Breast epithelium (tissue), 4 donors: ENCODE measurements around the gene PHPT1. TPM values are rescaled to one million over a fixed set of nuclear protein-coding genes. Genes with fewer than 3 reads are reported as not detected.

Experiments
- DNase-seq, 2 donors: peaks; one replicate each; pipeline ENCODE4 v3.0.0-alpha.2; 2019; ENCODE audit warnings: low spot score in 2 of 2
- H3K27ac ChIP-seq, 2 donors: fragments of 200-600 bp; sonication (generic) in 1 of 2; one replicate each; pipeline ENCODE4 v1.5.1; 2016 to 2019; ENCODE audit warnings: mild to moderate bottlenecking in 1 of 2
- H3K27me3 ChIP-seq, 2 donors: fragments of 200-600 bp; sonication (generic) in 1 of 2; one replicate each; pipeline versions ENCODE4 v1.5.1 to v1.6.0; 2017 to 2019; ENCODE audit warnings: control low read depth in 1 of 2, mild to moderate bottlenecking in 1 of 2
- H3K36me3 ChIP-seq: fragments of 200-600 bp; one replicate; pipeline ENCODE4 v1.5.1; 2019
- H3K4me1 ChIP-seq, 2 donors: fragments of 200-600 bp; sonication (generic); one replicate each; pipeline ENCODE4 v1.5.1; 2016 to 2019; ENCODE audit warnings: control low read depth in 1 of 2
- H3K4me3 ChIP-seq, 3 donors: fragments of 200-600 bp; sonication (generic); 1 replicate in 2 of 3; 2 replicates in 1 of 3; pipeline ENCODE4 v1.5.1; 2016 to 2019; ENCODE audit warnings: mild to moderate bottlenecking in 3 of 3, moderate library complexity in 2 of 3
- H3K9me3 ChIP-seq, 2 donors: fragments of 200-600 bp; sonication (generic) in 1 of 2; one replicate each; pipeline ENCODE4 v1.5.1; 2016 to 2019; ENCODE audit warnings: control low read depth in 1 of 2
- CTCF ChIP-seq, 3 donors: fragments of 450-650 bp; IDR thresholded peaks; one replicate each; pipeline ENCODE4 v1.5.1; 2016 to 2017; ENCODE audit warnings: antibody characterized with exemption in 3 of 3, mild to moderate bottlenecking in 3 of 3, moderate library complexity in 3 of 3
- POLR2A ChIP-seq: fragments of 450-650 bp; IDR thresholded peaks from one replicate; pipeline ENCODE4 v1.6.1; 2016; ENCODE audit warnings: antibody characterized with exemption, mild to moderate bottlenecking, moderate library complexity
- POLR2AphosphoS5 ChIP-seq, 3 donors: sonication (generic); formaldehyde crosslinking; IDR thresholded peaks; one replicate each; pipeline ENCODE4 v1.6.1; 2017; ENCODE audit warnings: antibody characterized with exemption in 3 of 3
- intact Hi-C: fragments of 100-400 bp; cut with DNase I; formaldehyde crosslinking; loops from one replicate; pipeline ENCODE4 v1.15.1; 2023; ENCODE audit warnings: low total_unique reads
- total RNA-seq, 3 donors: library from RNA; depleted of rRNA; stranded (reverse); fragments of >200 nt; gene quantifications; one replicate each; pipeline ENCODE4 v1.1.0, GENCODE V29; 2016

Gene PHPT1
- total RNA-seq, 3 donors from 2014 or later = 43.2 to 70.8 (median 52.5) TPM

GRCh38 chr9:136858844-136859757 lies 9.9 kb downstream of the PHPT1 start:
- intact Hi-C loops = no loop called here
- Histone ChIP-seq H3K27me3 (no peaks in the 10 kb centered on the region), H3K36me3 (peaks cover 6% of the 10 kb centered on the region), H3K9me3 (no peaks in the 10 kb centered on the region), H3K27ac (peak overlapping the region; percentile 66 to 79), H3K4me1 (peaks cover 0 to 12% of the 10 kb centered on the region in 2 donors), H3K4me3 (peak overlapping the region in 1 of 3 donors; percentile 15)
- DNase-seq = peak; percentile 69 to 79
- TF ChIP-seq POLR2AphosphoS5 (IDR thresholded peaks at IDR 0.05) = no peak
- TF ChIP-seq POLR2A = no peak
- no peak for TF ChIP-seq CTCF (IDR thresholded peaks at IDR 0.05)

GRCh38 chr9:136860529-136860928 lies 11.3 kb downstream of the PHPT1 start:
- Histone ChIP-seq H3K9me3 (no peaks in the 10 kb centered on the region), H3K4me1 (peaks cover 5 to 18% of the 10 kb centered on the region in 2 donors), H3K27me3 (no peaks in the 10 kb centered on the region), H3K27ac (no peak overlapping the region), H3K36me3 (peaks cover 6% of the 10 kb centered on the region), H3K4me3 (no peak overlapping the region)
- no peak for DNase-seq
- TF ChIP-seq CTCF (IDR thresholded peaks at IDR 0.05) = no peak
- no peak for TF ChIP-seq POLR2A
- TF ChIP-seq POLR2AphosphoS5 (IDR thresholded peaks at IDR 0.05) = no peak
- intact Hi-C loops = no loop called here

- Histone ChIP-seq H3K27ac (no peak overlapping the region), H3K27me3 (no peaks in the 10 kb centered on the region), H3K36me3 (peaks cover 6% of the 10 kb centered on the region), H3K9me3 (no peaks in the 10 kb centered on the region), H3K4me1 (peaks cover 5 to 18% of the 10 kb centered on the region in 2 donors), H3K4me3 (no peak overlapping the region)
- intact Hi-C loops = no loop called here
- no peak for TF ChIP-seq POLR2A
- TF ChIP-seq POLR2AphosphoS5 (IDR thresholded peaks at IDR 0.05) = no peak
- TF ChIP-seq CTCF (IDR thresholded peaks at IDR 0.05) = no peak
- DNase-seq = no peak
These were observed 12.0 kb downstream of the PHPT1 start for GRCh38 chr9:136860933-136861873.

- H3K4me1 ChIP-seq = peaks cover 5 to 18% of the 10 kb centered on the region in 2 donors
- no peak overlapping the region for H3K27ac ChIP-seq
- H3K4me3 ChIP-seq = no peak overlapping the region
- TF ChIP-seq POLR2A = no peak
- no peak for TF ChIP-seq POLR2AphosphoS5 (IDR thresholded peaks at IDR 0.05)
- TF ChIP-seq CTCF (IDR thresholded peaks at IDR 0.05) = no peak
- no peaks in the 10 kb centered on the region for H3K27me3 ChIP-seq
- intact Hi-C loops = no loop called here
- H3K9me3 ChIP-seq = no peaks in the 10 kb centered on the region
- peaks cover 6% of the 10 kb centered on the region for H3K36me3 ChIP-seq
- DNase-seq = no peak
These were observed 12.8 kb downstream of the PHPT1 start for GRCh38 chr9:136861874-136862457.
